Upper lobe of right lung (tissue), 1 donor: ENCODE results near the gene SAMD15. TPM values are rescaled to one million over a fixed set of nuclear protein-coding genes. Genes with fewer than 3 reads are reported as not detected.

ENCODE experiments used
- ATAC-seq: fragments of 200-7000 bp; cut with Tn5 transposase; one replicate; pipeline ENCODE4 v1.9.1; 2020; ENCODE audit warnings: mild to moderate bottlenecking, moderate library complexity
- DNase-seq: peaks from one replicate; pipeline ENCODE4 v3.0.0-alpha.2; 2020
- H3K27ac ChIP-seq: fragments of 200-600 bp; one replicate; pipeline ENCODE4 v1.8.0; 2022
- H3K27me3 ChIP-seq: fragments of 200-600 bp; one replicate; pipeline ENCODE4 v1.8.0; 2022; ENCODE audit warnings: mild to moderate bottlenecking
- H3K36me3 ChIP-seq: fragments of 200-600 bp; one replicate; pipeline ENCODE4 v1.8.0; 2022
- H3K4me1 ChIP-seq: fragments of 200-600 bp; one replicate; pipeline ENCODE4 v1.8.0; 2022
- H3K4me3 ChIP-seq: fragments of 200-600 bp; one replicate; pipeline ENCODE4 v1.8.0; 2022; ENCODE audit warnings: mild to moderate bottlenecking
- H3K9me3 ChIP-seq: fragments of 200-600 bp; one replicate; pipeline ENCODE4 v1.8.0; 2022
- CTCF ChIP-seq: fragments of 200-600 bp; IDR thresholded peaks from one replicate; pipeline ENCODE4 v1.8.0; 2022; ENCODE audit warnings: antibody characterized with exemption
- intact Hi-C: fragments of 100-400 bp; cut with DNase I; formaldehyde crosslinking; loops from one replicate; pipeline ENCODE4 v1.11.0; 2022
- total RNA-seq: library from RNA; stranded (reverse); fragmentation: NEBNext Ultra II Directional; extraction: Animal tissue kit (Norgen Biotek cat#: 25700); gene quantifications from one replicate; pipeline ENCODE4 v1.2.1, GENCODE V29; 2021
- donor health status: DM: no; HTN: yes; CAD: no; lungs with severe emphysema.

Gene SAMD15
- total RNA-seq, 1 donor from 2014 or later: 0.41 TPM

- no peak within 1 kb of the TSS for H3K4me3 ChIP-seq
- ATAC-seq (no peak), DNase-seq (no peak)
- no peaks in the 10 kb centered on the region for H3K4me1 ChIP-seq
- no peaks in the 10 kb centered on the region for H3K27me3 ChIP-seq
- H3K9me3 ChIP-seq: peaks cover 7% of the 10 kb centered on the region
- intact Hi-C loops: no loop called here
- no peak within 1 kb of the TSS for H3K27ac ChIP-seq
- no peak for TF ChIP-seq CTCF
- peaks cover 58% of the 10 kb centered on the region for H3K36me3 ChIP-seq
Observed at GRCh38 chr14:77423423-77423822, 46.2 kb downstream of the SAMD15 start, which contains the start of gene NOXRED1. TSS of gene NOXRED1 (minus strand) at chr14:77423523. CDS start at chr14:77422889, 634 bp downstream.

- peaks cover 1% of the 10 kb centered on the region for H3K9me3 ChIP-seq
- no peak for DNase-seq
- H3K4me1 ChIP-seq: no peaks in the 10 kb centered on the region
- H3K4me3 ChIP-seq: no peak overlapping the region
- peaks cover 73% of the 10 kb centered on the region for H3K36me3 ChIP-seq
- H3K27me3 ChIP-seq: no peaks in the 10 kb centered on the region
- intact Hi-C loops: no loop called here
- no peak overlapping the region for H3K27ac ChIP-seq
- no peak for ATAC-seq
- no peak for TF ChIP-seq CTCF
Observed at GRCh38 chr14:77424862-77425261, 47.7 kb downstream of the SAMD15 start.

- H3K27ac ChIP-seq: no peak overlapping the region
- H3K4me1 ChIP-seq: no peaks in the 10 kb centered on the region
- no peaks in the 10 kb centered on the region for H3K9me3 ChIP-seq
- no peak for TF ChIP-seq CTCF
- H3K36me3 ChIP-seq: peaks cover 86% of the 10 kb centered on the region
- H3K27me3 ChIP-seq: no peaks in the 10 kb centered on the region
- intact Hi-C loops: no loop called here
- ATAC-seq: no peak
- no peak for DNase-seq
- H3K4me3 ChIP-seq: no peak overlapping the region
Observed at GRCh38 chr14:77426396-77426795, 49.2 kb downstream of the SAMD15 start.

GRCh38 chr14:77436042-77436441, 58.9 kb downstream of the SAMD15 start:
- H3K4me3 ChIP-seq: no peak overlapping the region
- intact Hi-C loops: no loop called here
- H3K9me3 ChIP-seq: no peaks in the 10 kb centered on the region
- no peak for TF ChIP-seq CTCF
- H3K4me1 ChIP-seq: no peaks in the 10 kb centered on the region
- no peak for ATAC-seq
- H3K27me3 ChIP-seq: no peaks in the 10 kb centered on the region
- H3K27ac ChIP-seq: no peak overlapping the region
- peaks cover 99% of the 10 kb centered on the region for H3K36me3 ChIP-seq
- DNase-seq: no peak

- Histone ChIP-seq H3K27ac (no peak overlapping the region), H3K27me3 (no peaks in the 10 kb centered on the region), H3K36me3 (peaks cover 99% of the 10 kb centered on the region), H3K4me3 (no peak overlapping the region), H3K9me3 (no peaks in the 10 kb centered on the region), H3K4me1 (no peaks in the 10 kb centered on the region)
- ATAC-seq (no peak), DNase-seq (no peak)
- intact Hi-C loops: no loop called here
- TF ChIP-seq CTCF: no peak
Observed at GRCh38 chr14:77438596-77438995, 61.4 kb downstream of the SAMD15 start.

- intact Hi-C loops: no loop called here
- Histone ChIP-seq H3K36me3 (peaks cover 94% of the 10 kb centered on the region), H3K4me3 (no peak overlapping the region), H3K4me1 (no peaks in the 10 kb centered on the region), H3K27me3 (no peaks in the 10 kb centered on the region), H3K27ac (no peak overlapping the region), H3K9me3 (no peaks in the 10 kb centered on the region)
- DNase-seq (no peak), ATAC-seq (no peak)
- TF ChIP-seq CTCF: no peak
Observed at GRCh38 chr14:77439861-77440260, 62.7 kb downstream of the SAMD15 start.
